GM18951 (cell line): ENCODE results near the gene CRYGS.
A peak's percentile ranks its signal among the peaks of the same experiment; 100 is the strongest.
"Not testable (repeated sequence)": the region's sequence is repeated elsewhere in the genome, so short reads cannot be mapped to it uniquely, and the experiment has no call there.

Source experiments
- POLR2A ChIP-seq: IDR thresholded peaks from 4 replicates; pipeline ENCODE4 v1.6.1; 2011; ENCODE audit warnings: mild to moderate bottlenecking; ENCODE audit not compliant: insufficient read length, insufficient read depth; ENCODE audit errors: extremely low read depth
- in situ Hi-C: fragments of 300-500 bp; cut with MboI; formaldehyde crosslinking; loops from one replicate; pipeline ENCODE4 v1.12.0; 2022; ENCODE audit warnings: low sequenced_read_pairs, mixed read lengths, inconsistent platforms; ENCODE audit not compliant: unreplicated experiment

Gene CRYGS

GRCh38 chr3:186570941-186571643, 26.9 kb upstream of the CRYGS start:
- no peak for TF ChIP-seq POLR2A
- in situ Hi-C loops, result no loop called here

- peak; percentile 80 for TF ChIP-seq POLR2A
Measured at GRCh38 chr3:186570096-186570940, 26.1 kb upstream of the CRYGS start, which contains the start of gene DNAJB11. Gene DNAJB11 (plus strand): TSS chr3:186570720. CDS start chr3:186570898, 178 bp downstream.

GRCh38 chr3:186569779-186570095, 25.6 kb upstream of the CRYGS start:
- in situ Hi-C loops, result no loop called here
- no peak for TF ChIP-seq POLR2A

More at GRCh38 chr3:186570096-186570940, 26.1 kb upstream of the CRYGS start, which contains the start of gene DNAJB11:
- in situ Hi-C loops, result no loop called here

- in situ Hi-C loops, result not testable (repeated sequence)
Measured at GRCh38 chr3:186569361-186569760, 25.2 kb upstream of the CRYGS start.

- in situ Hi-C loops, result no loop called here
- TF ChIP-seq POLR2A, result peak; percentile 98
Measured at GRCh38 chr3:186567072-186567921, 23.1 kb upstream of the CRYGS start, which contains the start of gene TBCCD1. Gene TBCCD1 (minus strand): TSS chr3:186567339. CDS start chr3:186564329, 3,010 bp downstream.

GRCh38 chr3:186566772-186567071, 22.5 kb upstream of the CRYGS start:
- no peak for TF ChIP-seq POLR2A
- in situ Hi-C loops, result no loop called here

GRCh38 chr3:186564586-186564985, 20.4 kb upstream of the CRYGS start:
- TF ChIP-seq POLR2A, result no peak
- in situ Hi-C loops, result no loop called here

GRCh38 chr3:186552408-186553031, 8.3 kb upstream of the CRYGS start:
- no peak for TF ChIP-seq POLR2A
- in situ Hi-C loops, result loop anchor here (10.0 kb wide), 1 partner anchor 298 kb away; no protein-coding TSS in a partner anchor

- in situ Hi-C loops, result loop anchor here (10.0 kb wide), 1 partner anchor 297 kb away; no protein-coding TSS in a partner anchor
- TF ChIP-seq POLR2A, result no peak
Measured at GRCh38 chr3:186551387-186551786, 7.2 kb upstream of the CRYGS start.

- in situ Hi-C loops, result loop anchor here (10.0 kb wide), 1 partner anchor 575 kb away; no protein-coding TSS in a partner anchor
- no peak for TF ChIP-seq POLR2A
Measured at GRCh38 chr3:186549497-186549896, 5.3 kb upstream of the CRYGS start.

GRCh38 chr3:186540835-186541226, 3.3 kb downstream of the CRYGS start:
- no peak for TF ChIP-seq POLR2A
- in situ Hi-C loops, result loop anchor here (10.0 kb wide), 1 partner anchor 566 kb away; no protein-coding TSS in a partner anchor

GRCh38 chr3:186540221-186540834, 3.9 kb downstream of the CRYGS start:
- no peak for TF ChIP-seq POLR2A
- in situ Hi-C loops, result loop anchor here (10.0 kb wide), 1 partner anchor 566 kb away; no protein-coding TSS in a partner anchor
